ENCODE results near the gene GHRH. TPM values are rescaled to one million over a fixed set of nuclear protein-coding genes. Genes with fewer than 3 reads are reported as not detected.

GHRH gene
- total and polyA plus RNA-seq, 4 donors, result not detected

- Histone ChIP-seq H3K4me1 (ENCODE audit: control insufficient read depth in 5 of 5, insufficient read depth in 5 of 5, low read length in 5 of 5) (no peaks in the 10 kb centered on the region), H3K9me3 (ENCODE audit: control insufficient read depth in 4 of 4, insufficient read depth in 3 of 4, low read length in 3 of 4) (no peaks in the 10 kb centered on the region), H3K36me3 (ENCODE audit: control insufficient read depth in 4 of 4, insufficient read depth in 4 of 4, low read length in 4 of 4) (no peaks in the 10 kb centered on the region), H3K9ac (ENCODE audit: insufficient read depth in 1 of 2, low read length in 2 of 2) (no peak overlapping the region), H3K4me3 (no peak overlapping the region), H3K27me3 (ENCODE audit: control insufficient read depth in 3 of 3, insufficient read depth in 3 of 3, low read length in 2 of 3) (no peaks in the 10 kb centered on the region), H3K27ac (ENCODE audit: low read depth in 1 of 2, low read length in 1 of 2) (no peak overlapping the region)
- WGBS, 2 donors, result 82 to 90% methylated on average over 6 of the region's 6 CpGs
- ATAC-seq (ENCODE audit: insufficient read depth, low FRiP score), result no peak
- TF ChIP-seq CTCF (IDR thresholded peaks at IDR 0.05; ENCODE audit: control extremely low read depth, extremely low read depth), result no peak
- no peak for DNase-seq
Observed at GRCh38 chr20:37263686-37264085, 2.1 kb upstream of the GHRH start.

GRCh38 chr20:37262505-37262904 lies 891 bp upstream of the GHRH start:
- Histone ChIP-seq H3K9ac (ENCODE audit: insufficient read depth in 1 of 2, low read length in 2 of 2) (no peak overlapping the region), H3K27ac (ENCODE audit: low read depth in 1 of 2, low read length in 1 of 2) (no peak overlapping the region), H3K9me3 (ENCODE audit: control insufficient read depth in 4 of 4, insufficient read depth in 3 of 4, low read length in 3 of 4) (no peaks in the 10 kb centered on the region), H3K4me1 (ENCODE audit: control insufficient read depth in 5 of 5, insufficient read depth in 5 of 5, low read length in 5 of 5) (no peaks in the 10 kb centered on the region), H3K27me3 (ENCODE audit: control insufficient read depth in 3 of 3, insufficient read depth in 3 of 3, low read length in 2 of 3) (no peaks in the 10 kb centered on the region), H3K4me3 (no peak overlapping the region), H3K36me3 (ENCODE audit: control insufficient read depth in 4 of 4, insufficient read depth in 4 of 4, low read length in 4 of 4) (no peaks in the 10 kb centered on the region)
- DNase-seq, result no peak
- no peak for ATAC-seq (ENCODE audit: insufficient read depth, low FRiP score)
- WGBS, 2 donors, result 74 to 82% methylated on average over 8 of the region's 8 CpGs
- TF ChIP-seq CTCF (IDR thresholded peaks at IDR 0.05; ENCODE audit: control extremely low read depth, extremely low read depth), result no peak

GRCh38 chr20:37260923-37261322 lies 691 bp downstream of the GHRH start:
- Histone ChIP-seq H3K27ac (ENCODE audit: low read depth in 1 of 2, low read length in 1 of 2) (no peak overlapping the region), H3K36me3 (ENCODE audit: control insufficient read depth in 4 of 4, insufficient read depth in 4 of 4, low read length in 4 of 4) (no peaks in the 10 kb centered on the region), H3K4me3 (no peak overlapping the region), H3K9ac (ENCODE audit: insufficient read depth in 1 of 2, low read length in 2 of 2) (no peak overlapping the region), H3K9me3 (ENCODE audit: control insufficient read depth in 4 of 4, insufficient read depth in 3 of 4, low read length in 3 of 4) (no peaks in the 10 kb centered on the region), H3K27me3 (ENCODE audit: control insufficient read depth in 3 of 3, insufficient read depth in 3 of 3, low read length in 2 of 3) (no peaks in the 10 kb centered on the region), H3K4me1 (ENCODE audit: control insufficient read depth in 5 of 5, insufficient read depth in 5 of 5, low read length in 5 of 5) (no peaks in the 10 kb centered on the region)
- ATAC-seq (ENCODE audit: insufficient read depth, low FRiP score) (no peak), DNase-seq (no peak)
- no peak for TF ChIP-seq CTCF (IDR thresholded peaks at IDR 0.05; ENCODE audit: control extremely low read depth, extremely low read depth)
- WGBS, 2 donors, result 77 to 87% methylated on average over 4 of the region's 4 CpGs

- TF ChIP-seq CTCF (IDR thresholded peaks at IDR 0.05; ENCODE audit: control extremely low read depth, extremely low read depth), result no peak
- Histone ChIP-seq H3K36me3 (ENCODE audit: control insufficient read depth in 4 of 4, insufficient read depth in 4 of 4, low read length in 4 of 4) (no peaks in the 10 kb centered on the region), H3K4me1 (ENCODE audit: control insufficient read depth in 5 of 5, insufficient read depth in 5 of 5, low read length in 5 of 5) (no peaks in the 10 kb centered on the region), H3K4me3 (no peak overlapping the region), H3K27ac (ENCODE audit: low read depth in 1 of 2, low read length in 1 of 2) (no peak overlapping the region), H3K27me3 (ENCODE audit: control insufficient read depth in 3 of 3, insufficient read depth in 3 of 3, low read length in 2 of 3) (no peaks in the 10 kb centered on the region), H3K9ac (ENCODE audit: insufficient read depth in 1 of 2, low read length in 2 of 2) (no peak overlapping the region), H3K9me3 (ENCODE audit: control insufficient read depth in 4 of 4, insufficient read depth in 3 of 4, low read length in 3 of 4) (no peaks in the 10 kb centered on the region)
- DNase-seq (no peak), ATAC-seq (ENCODE audit: insufficient read depth, low FRiP score) (no peak)
- WGBS, 2 donors, result 63 to 70% methylated on average over 3 of the region's 3 CpGs
Observed at GRCh38 chr20:37259865-37260264, 1.7 kb downstream of the GHRH start.

All from lung (tissue), 12 donors.